HG02763 (cell line): ENCODE measurements around the gene SCN4B.
"Not testable (repeated sequence)": the region's sequence is repeated elsewhere in the genome, so short reads cannot be mapped to it uniquely, and the experiment has no call there.

Source experiments
- ATAC-seq: cut with Tn5 transposase; IDR thresholded peaks from one replicate; pipeline ENCODE4 v1.9.1; 2021; ENCODE audit warnings: mild to moderate bottlenecking, moderate library complexity; ENCODE audit not compliant: unreplicated experiment

The SCN4B gene, protein sequence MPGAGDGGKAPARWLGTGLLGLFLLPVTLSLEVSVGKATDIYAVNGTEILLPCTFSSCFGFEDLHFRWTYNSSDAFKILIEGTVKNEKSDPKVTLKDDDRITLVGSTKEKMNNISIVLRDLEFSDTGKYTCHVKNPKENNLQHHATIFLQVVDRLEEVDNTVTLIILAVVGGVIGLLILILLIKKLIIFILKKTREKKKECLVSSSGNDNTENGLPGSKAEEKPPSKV

DNA sequence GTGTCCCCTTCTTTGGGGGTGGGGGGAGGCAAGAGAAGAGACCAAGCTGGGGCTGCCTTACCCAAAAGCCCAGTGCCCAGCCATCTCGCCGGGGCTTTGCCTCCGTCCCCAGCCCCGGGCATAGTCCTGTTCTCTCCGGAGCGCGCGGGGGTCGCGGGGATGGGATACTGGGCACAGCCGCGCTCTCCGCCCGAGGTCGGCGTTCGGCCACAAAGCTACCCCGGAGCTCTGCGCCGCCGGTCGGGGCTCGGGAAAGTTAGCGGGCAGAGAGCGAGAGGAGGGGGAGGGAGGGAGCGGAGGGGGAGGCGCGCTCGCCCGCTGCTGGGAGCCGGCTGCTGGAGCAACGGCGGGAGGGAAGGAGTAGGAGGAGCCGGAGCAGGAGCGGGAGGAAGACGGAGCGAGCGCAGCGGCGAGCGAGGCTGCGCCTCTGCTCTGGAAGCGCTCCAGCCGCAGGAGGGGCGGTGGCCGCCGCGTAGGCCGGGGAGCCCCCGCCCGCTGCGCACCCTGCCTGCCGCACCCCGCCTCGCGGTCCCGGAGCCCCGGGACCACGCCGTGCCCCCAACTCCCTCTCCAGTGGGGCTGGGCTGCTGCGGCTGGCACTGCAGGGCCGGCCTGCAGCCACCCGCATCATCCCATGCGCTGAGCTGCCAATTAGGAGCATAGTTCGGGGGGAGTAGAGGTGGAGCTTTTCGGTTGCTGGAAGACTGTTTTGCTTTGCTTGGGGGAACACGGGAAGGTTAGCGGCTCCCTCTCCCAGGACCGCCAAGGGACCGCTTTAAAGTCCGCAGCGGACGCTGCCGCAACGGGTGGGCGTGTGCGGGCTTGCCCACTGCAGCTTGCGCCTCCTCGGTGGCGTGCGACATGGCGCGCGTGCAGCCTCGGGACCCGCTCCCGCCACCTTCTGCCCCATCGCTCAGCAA lies at the start of gene SCN4B:
SCN4B (minus strand) TSS at position 272 of the 920 bp plus-strand sequence; CDS start at position 122, 150 bp downstream.
- ATAC-seq = no peak

DNA sequence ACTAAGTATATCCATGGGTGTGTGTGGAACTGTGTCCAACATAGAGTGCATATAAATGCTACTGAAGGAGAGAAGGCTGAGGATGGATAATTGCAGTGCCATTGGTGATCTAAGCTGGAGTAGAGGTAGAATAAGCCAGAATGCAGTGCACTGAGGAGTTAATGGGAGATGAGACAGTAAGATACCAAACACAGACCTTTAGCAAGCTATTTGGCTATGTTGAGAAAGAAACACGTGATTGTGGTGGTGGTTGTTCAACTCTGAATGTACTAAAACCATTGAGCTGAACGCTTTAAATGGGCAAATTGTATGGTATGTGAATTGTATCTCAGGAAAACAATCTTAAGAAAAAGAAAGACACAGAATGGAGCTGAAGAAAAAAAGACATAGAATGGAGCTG lies 49.3 kb upstream of the SCN4B start:
- no peak for ATAC-seq

DNA sequence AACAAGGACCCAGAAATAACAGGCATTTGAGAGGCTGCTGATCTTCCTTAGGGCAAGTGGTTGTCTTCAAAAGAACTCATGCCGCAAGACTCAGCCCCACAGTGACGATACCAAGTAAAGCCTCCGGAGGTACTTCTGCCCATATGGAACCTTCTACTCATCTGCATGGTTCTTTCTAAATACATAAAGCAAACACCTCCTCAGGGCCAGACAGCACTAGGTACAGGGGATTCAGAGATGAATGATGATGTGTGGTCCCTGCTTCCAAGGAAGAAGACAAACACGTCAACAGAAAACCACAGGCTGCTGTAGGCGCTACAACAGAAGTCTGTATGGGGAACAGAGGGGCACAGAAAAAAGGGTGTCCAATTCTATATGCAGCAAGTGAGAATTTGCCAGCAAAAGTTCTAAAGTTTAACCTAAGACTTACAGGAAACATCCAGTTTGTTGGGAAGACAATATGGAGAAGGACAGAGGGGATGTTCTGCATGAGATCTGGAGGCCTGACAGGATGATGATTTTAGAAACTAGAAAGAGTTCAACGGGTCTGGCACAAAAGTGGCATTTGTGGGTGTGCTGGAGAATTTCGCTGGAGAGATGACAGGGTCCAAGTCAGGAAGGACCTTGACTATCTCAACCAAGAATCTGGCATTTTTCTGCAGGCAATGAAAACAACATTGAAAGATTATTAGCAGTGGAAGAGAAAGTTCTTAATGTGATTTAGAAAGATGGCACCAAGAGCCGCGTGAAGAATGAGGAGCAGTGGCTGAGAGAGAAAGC lies 48.5 kb upstream of the SCN4B start:
- ATAC-seq = no peak

DNA sequence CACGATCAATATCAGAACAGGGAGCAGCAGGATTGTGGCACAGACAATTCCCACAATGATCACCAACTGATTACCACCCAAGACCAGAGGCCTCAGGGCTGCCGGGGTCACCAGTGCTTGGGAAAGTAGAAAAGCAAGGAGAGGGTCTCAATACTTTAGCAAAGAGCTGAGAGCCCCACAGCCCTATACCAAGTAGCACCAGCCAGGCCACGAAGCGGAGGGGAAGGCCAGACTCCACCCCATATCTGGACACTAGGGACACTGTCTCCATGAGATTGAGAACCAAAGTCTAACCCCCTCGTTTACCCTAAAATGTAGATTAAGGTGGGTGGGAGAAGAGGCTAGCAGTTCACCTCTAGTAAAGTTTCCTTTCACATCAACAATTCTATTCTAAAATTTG lies 47.9 kb upstream of the SCN4B start:
- ATAC-seq = no peak

DNA sequence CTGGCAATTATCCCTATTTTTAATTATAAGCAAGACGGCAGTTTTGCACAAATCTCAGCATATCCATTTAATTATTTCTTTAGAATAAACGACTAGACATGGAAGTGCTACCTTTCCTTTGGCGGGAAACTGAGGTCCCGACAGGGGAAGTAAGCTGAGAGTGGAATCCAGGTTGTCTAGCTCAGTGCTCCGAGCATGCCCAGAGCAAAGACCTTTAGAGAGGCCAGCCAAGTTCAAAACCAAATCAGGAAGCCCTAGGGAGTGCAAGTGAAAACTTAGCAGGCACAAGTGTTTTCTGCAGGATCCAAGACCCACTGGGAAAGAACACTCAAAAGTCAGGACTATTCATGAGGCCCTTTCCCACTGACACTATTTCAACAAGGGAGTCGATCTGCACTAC lies 46.5 kb upstream of the SCN4B start:
- no peak for ATAC-seq

DNA sequence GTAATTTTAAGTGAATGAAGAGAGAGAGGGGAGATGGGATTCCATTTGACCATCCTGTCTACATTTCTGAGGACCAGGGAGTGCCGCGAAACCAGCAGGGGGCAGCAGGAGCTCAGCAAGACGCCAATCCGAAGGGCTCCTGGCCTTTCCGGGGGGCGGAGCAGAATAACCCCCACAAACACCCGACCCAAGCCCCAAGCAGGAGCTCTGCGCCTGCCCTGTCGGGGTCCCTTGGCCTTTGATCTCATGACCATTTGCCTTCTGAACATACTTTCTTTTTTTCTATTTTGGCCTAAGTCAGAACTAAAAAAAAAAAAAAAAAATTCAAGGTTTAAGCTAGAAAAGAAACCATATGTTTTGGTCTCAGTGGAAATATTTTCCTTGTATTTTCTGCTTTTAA lies 45.7 kb upstream of the SCN4B start:
- ATAC-seq = no peak

DNA sequence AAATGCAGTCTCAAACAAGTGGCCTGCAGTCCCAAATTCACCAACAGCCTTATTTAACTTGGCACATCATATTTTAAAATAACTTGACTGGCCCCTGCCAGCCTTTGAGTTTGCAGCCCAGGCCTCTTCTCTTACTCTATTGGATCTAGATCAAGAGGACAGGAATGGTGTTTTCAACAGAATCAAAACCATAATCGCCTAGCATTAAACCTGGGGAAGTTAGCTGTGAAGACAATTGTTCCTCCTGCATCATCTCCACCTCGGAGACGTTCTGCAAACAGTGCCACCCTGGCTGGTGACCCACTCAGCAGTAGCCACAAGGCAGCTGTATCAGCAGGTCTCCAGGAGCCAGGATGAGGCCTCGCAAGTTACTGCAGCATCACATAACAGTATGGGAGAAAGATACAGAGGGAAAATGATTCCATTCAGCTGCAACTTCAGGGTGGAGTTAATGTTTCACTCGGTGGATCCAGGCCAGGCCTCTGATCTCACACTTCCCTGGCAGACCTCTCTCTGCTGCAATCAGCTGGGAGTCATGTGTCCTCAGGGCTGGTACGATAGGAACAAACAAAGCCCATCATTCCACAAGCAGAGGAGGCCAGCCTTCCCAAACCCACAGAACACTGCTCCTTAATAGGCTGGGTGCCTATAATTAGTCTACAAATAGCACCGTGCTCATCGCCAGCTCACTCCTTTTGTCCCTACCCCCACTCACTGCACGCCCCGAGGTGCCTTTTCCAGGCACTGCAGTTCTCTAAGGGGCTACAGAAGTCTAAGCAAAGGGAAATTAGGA lies 42.4 kb upstream of the SCN4B start:
- ATAC-seq = no peak

DNA sequence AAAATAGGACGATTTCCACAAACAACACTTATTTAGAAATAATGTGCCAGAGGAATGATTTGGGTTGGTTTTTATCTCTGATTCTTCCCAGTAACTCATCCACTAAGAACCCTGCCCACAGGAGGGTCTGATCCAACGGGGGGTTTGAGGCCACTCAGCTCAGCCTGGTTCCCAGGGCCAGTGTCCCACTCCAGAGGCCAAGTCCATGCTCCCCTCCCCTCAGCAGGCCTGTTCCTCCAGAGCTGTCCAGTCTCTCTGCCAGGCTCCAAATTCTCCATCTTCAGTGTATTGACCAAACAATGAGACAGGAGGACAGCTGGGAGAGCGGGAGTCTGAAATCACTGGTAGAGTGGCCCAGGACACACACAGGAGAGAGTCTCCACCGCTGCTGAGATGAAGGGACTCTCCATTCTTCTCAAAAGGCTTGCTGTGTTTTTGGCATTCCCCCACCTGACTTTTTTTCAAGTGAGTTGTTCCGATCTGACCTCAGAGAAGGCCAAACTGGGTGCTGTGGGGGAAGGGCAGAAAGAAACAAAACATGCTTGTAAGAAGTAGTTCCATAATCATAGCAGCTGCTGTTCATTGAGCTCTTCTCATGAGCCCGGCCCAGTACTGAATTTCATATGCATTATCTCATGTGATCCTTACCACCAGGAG lies 41.4 kb upstream of the SCN4B start:
- ATAC-seq = no peak

DNA sequence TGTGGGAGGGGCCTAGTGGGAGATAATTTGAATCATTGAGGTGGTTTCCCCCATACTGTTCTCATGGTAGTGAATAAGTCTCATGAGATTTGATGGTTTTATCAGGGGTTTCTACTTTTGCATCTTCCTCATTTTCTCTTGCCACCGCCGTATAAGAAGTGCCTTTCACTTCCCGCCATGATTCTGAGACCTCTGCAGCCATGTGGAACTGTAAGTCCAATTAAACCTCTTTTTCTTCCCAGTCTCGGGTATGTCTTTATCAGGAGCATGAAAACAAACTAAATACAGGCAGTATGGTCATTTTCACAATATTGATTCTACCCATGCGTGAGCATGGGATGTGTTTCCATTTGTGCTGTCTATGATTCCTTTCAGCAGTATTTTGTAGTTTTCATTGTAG lies 40.2 kb upstream of the SCN4B start:
- not testable (repeated sequence) for ATAC-seq

DNA sequence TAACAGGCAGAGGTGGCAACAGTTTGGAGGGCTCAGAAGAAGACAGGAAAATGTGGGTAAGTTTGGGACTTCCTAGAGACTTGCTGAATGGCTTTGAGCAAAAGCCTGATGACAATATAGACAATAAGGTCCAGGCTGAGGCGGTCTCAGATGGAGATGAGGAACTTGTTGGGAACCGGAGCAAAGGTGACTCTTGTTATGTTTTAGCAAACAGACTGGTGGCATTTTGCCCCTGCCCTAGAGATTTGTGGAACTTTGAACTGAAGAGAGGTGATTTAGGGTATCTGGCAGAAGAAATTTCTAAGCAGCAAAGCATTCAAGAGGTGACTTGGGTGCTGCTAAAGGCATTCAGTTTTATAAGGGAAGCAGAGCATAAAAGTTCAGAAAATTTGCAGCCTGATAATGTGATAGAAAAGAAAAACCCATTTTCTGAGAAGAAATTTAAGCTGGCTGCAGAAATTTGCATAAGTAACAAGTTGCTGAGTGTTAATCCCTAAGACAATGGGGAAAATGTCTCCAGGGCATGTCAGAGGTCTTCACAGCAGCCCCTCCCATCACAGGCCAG lies 38.4 kb upstream of the SCN4B start:
- ATAC-seq = not testable (repeated sequence)

DNA sequence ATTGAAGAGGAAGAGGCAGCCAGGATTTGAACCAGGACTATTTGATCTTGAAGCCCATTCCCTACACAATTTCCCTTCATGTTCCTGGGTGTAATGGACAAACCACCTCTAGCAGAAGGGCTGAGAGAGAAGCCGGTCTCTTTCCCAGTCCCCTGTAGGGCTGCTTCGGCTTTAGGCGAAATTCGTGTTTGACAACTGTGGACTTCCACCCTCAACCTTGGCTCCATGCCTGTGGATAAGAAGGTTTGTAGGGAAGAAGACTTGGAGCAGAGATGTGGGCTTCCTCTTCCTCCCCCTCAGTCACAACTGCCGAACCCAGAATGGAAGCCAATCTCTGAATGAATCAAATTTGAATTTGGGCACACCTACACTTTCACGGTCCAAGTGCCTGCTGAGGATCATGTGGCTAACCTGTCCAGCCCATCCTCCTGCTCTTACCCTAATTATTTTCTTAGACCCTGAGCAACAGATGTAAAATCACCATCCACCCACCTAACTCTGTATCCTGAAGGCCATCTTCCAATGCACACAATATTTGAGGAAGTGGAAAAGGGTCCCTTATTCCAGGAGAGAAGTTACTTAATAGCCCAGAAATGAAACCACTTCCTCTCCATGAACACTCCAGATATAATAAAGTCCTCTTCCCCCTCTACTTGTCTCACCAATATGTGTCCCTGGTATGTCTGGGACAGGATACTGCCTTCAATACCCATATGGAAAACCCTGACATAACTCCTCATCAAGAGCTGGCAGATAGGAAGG lies 33.9 kb upstream of the SCN4B start:
- ATAC-seq = no peak

DNA sequence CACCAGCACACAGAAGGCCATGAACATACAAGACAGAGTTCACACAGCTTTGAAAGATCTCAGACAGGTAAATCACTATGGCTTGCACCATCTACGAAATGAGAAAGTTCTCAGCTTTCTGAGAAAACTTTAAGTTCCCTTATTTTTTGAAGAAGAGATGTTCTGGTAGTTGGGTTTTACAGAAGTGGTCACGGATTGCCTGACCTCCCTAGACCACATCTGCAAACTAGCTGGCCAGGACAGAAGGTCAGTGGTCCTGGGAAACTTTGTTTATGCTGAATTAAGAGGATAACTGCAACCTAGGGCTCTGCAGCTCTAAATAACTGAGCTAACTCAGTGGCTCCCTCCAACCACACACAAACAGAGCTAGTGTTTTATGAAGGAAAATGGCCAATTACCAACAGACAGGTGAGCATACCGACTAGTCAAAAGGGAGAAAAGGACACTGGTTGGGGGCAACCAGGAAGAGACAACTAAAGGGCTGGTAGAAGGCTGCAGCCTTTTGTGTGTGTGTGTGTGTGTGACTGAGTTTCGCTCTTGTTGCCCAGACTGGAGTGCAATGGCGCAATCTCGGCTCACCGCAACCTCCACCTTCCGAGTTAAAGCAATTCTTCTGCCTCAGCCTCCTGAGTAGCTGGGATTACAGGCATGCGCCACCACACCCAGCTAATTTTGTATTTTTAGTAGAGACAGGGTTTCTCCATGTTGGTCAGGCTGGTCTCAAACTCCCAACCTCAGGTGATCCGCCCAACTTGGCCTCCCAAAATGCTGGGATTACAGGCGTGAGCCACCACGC lies 32.4 kb upstream of the SCN4B start:
- ATAC-seq = no peak

DNA sequence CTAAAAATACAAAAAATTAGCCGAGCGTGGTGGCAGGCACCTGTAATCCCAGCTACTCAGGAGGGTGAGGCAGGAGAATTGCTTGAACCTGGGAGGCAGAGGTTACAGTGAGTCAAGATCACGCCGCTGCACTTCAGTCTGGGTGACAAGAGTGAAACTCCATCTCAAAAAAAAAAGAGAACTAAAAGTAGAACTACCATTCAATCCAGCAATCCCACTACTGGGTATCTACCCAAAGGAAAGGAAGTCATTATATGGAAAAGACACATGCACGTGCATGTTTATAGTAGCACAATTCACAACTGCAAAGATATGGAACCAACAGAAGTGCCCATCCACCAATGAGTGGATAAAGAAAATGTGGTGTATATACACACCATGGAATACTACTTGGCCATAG lies 31.1 kb upstream of the SCN4B start:
- ATAC-seq = not testable (repeated sequence)

DNA sequence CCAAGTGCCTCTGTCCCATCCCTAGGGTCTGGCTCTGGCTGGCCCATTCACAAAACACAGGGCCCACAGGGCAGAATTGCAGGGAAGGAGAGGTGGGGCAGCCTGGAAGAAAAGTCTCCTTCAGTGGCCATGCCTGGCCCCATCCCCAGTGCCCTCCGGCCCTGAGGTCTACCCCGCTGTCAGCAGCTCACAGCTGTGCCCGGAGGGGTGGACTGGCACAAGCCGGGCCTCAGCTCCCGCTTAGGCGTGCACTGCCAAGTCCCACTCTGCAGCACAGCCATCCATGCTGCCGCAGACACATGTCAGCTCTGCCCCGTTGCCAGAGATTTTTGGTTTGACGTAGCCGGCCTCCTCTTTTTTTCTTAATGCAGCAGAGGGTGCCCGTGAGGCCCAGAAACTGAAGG lies 27.7 kb upstream of the SCN4B start:
- no peak for ATAC-seq

DNA sequence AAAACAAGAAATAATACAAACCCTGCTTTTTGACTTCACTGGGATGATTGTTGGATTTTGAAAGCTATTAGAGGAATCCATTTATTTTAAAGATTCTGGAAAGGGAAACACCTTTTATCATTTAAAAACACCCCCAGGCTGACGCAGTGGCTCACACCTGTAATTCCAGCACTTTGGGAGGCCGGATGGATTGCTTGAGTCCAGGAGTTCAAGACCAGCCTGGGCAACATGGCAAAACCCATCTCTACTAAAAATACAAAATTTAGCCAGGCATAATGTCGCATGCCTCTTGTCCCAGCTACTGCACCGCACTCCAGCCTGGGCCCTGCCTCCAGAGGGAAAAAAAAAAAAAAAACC lies 24.1 kb upstream of the SCN4B start:
- no peak for ATAC-seq

DNA sequence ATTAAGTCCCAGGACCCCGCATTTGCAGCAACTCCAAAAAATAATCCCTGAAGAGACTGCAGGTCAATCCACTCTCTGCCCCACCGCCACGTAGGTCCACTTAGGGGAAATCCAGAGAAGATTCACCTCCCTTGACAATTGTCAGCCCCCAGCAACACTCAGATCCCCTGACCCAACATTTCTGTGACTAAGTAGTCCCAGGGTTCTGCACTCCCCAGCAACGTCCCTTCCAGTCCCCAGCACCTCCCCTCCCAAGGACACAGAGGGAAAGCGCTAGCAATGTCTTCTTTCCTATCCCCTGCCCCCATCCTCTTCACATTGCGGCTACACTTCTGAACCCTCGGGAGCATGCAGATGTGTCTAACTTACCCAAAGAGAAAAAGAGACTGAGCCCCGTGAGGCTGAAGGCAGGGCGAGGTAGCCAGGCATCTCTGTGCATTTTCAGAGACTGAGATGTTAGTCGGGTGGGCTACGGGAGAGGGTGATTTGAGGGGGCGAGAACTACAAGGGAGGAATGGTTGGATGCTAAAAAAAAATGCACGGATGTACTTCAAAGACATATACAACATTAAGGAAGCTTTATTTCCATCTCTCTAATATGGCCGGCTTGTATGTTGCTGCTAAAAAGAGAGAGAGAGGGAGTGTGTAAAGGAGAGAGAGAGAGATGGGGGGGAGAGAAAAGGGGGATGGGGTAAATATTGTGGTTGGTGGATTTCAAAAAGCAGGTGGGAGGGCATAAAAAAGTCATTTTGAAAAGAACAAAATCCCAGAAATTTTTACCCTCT lies 23.6 kb upstream of the SCN4B start, which contains the start of gene SCN2B:
SCN2B (minus strand) TSS at position 647 of the 785 bp plus-strand sequence; CDS start at position 439, 208 bp downstream.
- ATAC-seq = no peak
